Superior temporal gyrus (tissue), 1 donor: ENCODE data around the gene VSX1.

ENCODE experiments used
- DNase-seq: peaks from one replicate; pipeline ENCODE4 v3.0.0-alpha.2; 2016; ENCODE audit errors: extremely low spot score

VSX1 gene

GRCh38 chr20:25053255-25054031, 28.5 kb downstream of the VSX1 start:
- peak; percentile 67 for DNase-seq

DNA sequence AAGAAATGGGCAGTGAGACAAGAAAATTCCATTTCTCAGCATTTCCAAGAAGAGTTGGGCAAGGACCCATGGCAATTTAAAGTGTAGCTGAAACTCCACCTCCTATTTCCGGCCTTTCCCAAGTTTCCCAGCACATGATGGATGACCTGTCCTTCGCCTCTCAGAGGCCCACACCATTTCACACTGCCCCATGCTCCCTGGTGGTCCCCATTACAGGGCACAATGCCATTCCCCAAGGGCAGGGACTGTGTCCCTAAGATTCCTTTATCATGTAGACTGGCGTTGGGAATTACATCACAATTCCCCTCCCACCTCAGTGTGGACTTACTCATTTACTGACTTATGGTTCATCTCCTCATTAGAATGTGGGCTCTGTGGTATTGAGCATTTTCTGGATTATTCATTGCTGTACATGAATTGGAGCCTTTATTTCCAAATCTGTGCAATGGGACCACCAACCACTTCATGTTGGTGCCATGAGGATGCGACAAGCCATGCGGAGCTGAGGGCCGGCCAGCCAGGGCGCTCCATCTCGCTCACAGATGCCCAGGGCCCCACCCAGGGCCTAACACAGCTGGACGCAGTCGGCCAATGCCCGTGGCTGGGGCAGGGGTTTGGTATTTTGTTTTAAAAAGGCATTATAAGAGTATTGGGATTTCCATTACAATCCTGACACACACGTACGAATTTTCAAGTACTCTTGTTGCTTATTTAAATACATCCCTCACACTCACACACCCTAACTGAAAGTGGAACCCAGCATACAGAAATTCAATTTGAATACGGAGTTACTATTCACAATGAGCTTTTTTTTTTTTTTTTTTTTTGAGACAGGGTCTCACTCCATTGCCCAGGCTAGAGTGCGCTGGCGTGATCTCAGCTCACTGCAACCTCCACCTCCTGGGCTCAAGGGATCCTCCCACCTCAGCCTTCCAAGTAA, 29.4 kb downstream of the VSX1 start:
- DNase-seq, result no peak

- DNase-seq, result no peak
Observed at GRCh38 chr20:25051386-25052155, 30.4 kb downstream of the VSX1 start.

DNA sequence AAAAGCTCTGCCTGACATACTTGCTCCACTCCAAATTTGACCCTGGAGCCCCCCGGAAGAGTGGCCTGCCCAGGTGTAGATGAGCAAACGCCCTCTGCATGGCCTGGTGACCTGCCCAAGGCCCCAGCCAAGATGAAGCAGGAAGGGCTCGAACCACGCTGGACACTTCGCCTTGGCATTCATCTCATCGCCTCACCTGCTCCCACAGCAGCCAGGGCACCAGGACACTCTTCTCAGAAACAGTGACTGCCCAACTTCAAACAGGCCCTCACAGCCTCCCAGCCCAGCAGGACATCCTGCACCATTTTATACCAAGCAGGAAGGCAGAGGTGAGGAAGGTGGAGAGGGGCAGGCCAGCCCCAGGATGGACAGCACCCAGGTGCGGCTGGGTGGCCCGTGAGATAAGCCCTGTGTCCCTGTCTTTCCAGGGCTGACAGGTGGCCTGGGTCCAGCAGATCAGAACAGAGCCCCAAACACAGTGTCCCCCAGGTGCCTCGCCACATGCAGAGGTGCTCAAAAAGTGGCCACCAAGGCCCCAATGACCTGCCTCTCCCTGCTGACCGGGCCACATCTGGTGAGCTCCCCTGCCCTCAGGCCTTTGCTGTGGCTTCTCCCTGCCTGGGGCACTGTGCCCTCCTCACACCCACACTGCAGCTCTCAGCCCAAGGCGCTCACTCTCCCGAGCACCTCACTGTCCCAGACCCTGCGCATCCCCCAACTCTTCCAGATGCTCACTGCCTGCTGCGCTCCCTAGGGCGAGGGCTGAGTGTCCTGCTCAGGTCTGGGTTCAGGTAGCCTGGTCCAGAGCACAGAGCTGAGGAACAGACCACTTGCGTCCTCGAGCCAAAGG, 31.2 kb downstream of the VSX1 start:
- DNase-seq, result no peak

DNA sequence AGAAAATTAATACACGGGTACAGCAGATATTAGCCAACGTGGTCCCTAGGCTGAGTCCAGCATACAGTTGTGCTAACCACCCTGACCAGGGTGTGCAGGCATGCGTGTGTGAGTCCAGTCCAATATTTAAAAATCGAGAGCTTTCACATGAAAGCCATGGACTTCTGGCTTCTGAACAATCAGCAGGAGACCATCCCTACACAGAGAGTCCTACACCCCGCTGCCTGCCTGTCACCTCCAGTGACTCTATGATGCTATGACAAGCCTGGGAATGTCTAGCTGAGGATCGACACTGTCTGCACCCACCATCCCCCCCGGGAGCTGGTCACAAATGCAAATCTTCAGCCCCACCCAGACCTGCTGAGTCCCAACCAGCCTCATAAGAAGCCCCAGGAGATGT, 31.9 kb downstream of the VSX1 start:
- DNase-seq, result no peak

DNA sequence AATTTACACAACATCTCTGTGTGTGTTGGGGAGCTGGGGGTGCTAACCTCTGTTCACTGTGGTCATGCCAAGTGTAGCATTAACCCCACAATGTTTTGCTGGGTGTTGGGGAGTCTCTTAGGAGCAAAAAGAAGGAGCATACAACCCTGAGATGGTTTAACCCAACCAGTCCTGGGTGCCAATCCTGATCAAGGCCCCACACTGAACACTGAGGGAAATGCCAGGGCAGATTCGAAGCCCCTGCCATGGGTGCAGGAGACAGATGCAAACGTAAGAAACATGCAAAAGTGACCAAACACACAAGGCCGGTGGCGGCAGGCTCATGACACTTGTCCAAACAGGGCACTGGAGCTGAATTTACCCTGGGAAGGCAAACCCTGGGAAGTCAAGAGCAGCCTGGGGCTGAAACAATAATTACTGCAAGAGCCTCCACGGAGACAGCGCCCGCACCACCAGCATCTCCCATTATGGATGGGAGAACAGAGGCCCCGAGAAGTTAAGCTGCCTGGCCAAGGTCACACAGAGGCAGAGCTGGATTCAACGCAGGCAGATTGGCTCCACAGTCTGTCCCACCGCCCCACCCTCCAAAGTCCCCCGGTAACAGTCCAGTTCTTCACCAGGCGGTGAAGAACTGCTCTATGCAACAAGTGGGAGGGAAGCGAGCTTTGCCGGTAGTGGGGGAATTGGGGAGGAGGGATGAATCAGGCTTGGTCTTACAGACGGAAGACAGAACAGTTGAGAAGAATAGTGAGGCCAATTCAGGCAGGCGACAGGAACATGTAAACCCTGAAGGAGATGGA, 32.5 kb downstream of the VSX1 start:
- DNase-seq, result no peak

DNA sequence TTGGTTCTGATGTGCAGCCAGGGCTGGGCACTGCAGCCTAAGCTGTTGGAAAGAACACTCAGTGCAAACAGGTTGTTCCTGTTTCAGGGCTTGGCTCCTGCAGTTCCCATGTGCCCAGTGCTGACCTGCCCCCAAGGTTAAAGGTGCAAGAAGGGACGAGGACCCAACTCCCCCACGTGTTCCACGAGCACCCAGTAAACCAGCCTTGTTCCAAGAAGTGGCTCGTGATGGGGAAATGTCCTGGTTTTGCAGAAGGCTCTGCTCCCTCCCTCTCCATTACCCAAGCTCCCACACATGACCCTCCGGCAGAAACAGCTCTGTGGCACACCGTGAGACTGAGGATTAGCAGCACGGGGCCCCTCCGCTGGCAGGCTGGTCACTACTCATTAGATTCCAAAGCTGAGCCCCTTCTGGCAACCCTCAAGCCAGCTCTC, 33.4 kb downstream of the VSX1 start:
- DNase-seq, result no peak

DNA sequence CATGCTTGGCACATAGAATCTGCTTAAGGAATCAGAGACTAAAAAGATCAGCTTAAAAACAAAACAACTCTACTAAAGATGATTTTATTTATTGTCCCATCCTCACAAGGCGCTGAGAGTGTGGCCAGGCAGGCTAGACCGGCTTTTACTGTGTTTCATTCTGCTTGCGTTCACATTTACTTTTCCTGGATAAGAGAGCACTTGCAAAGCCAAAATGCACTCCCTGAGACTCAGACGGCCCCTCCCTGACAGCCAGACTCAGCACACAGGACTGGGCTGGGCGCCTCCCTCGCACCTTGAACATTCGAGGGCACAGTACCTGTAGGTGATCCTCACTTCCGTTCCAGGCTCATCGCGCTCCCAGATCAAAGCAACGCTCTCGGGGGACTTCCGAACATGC, 34.2 kb downstream of the VSX1 start:
- DNase-seq, result no peak

- no peak for DNase-seq
Observed at GRCh38 chr20:25046736-25047666, 34.9 kb downstream of the VSX1 start.

GRCh38 chr20:25046181-25046641, 35.7 kb downstream of the VSX1 start:
- DNase-seq, result no peak

DNA sequence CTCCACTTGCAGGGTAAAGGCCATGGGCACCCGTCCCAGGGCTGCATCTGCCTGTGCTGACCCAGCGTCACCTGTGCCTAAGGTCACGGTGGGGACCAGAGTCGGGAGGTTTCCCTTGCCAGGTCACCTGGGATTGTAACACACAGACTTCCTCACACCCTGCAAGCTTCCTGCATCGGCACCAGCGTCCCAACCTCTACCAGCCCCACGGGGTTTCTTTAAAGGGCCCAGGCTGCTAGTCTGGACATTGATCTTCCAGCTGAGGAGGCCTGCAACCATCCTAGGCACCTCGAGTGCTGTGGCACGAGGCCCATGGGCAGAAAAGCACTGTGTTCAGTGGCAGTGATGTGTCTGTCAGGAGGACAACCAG, 36.6 kb downstream of the VSX1 start:
- no peak for DNase-seq

GRCh38 chr20:25044660-25045342, 37.1 kb downstream of the VSX1 start:
- peak; percentile 48 for DNase-seq

- DNase-seq, result no peak
Observed at GRCh38 chr20:25044261-25044560, 37.7 kb downstream of the VSX1 start.

GRCh38 chr20:25043499-25044260, 38.3 kb downstream of the VSX1 start:
- no peak for DNase-seq

- no peak for DNase-seq
Observed at GRCh38 chr20:25042531-25043498, 39.1 kb downstream of the VSX1 start.

DNA sequence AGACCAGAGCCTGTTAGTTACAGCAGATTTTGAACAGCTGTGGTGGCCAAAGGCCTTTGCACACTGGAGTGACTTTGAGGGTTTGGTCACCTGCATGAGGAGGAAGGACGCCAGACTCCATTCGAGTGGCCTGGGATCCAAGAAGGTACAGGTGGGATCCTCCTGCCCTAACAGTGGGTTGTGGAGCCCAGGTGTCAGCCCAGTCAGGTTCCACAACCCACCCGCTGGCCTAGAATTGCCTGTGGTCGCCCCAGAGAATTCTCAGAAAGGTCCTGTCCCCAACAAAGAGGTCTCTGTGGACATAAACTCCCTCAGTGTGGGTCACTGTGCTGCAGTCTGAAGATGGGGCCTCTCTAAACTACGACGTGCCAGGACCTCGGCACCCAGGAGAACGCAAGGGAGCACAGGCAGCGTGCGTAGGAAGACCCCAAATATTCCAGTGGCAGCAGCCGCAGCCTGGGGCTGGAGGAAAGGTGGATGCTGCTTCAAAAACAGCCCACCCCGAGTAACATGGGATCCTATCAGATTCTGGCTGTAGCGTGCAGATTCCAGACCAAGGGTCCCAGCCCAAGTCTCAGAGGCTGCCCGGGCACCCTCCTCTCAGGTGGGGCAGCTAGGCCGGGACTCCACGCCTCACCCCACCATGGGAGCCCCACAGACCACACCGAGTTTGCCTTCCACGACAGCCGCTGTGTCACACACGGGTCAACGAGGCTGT, 40.0 kb downstream of the VSX1 start:
- DNase-seq, result no peak
